WTC11 (cell line): ENCODE measurements around the gene ALKBH6. TPM values are rescaled to one million over a fixed set of nuclear protein-coding genes. Genes with fewer than 3 reads are reported as not detected.

Source experiments
- ATAC-seq: fragments of 200-7000 bp; cut with Tn5 transposase; 2 replicates; pipeline ENCODE4 v1.10.0; 2021; ENCODE audit warnings: mild to moderate bottlenecking, moderate library complexity
- CTCF ChIA-PET: fragments of 300-600 bp; sonication (Branson Sonifier 250); formaldehyde crosslinking; loops from one replicate; lab custom pipeline; 2021; ENCODE audit warnings: antibody characterized with exemption; lab: Charles Lee
- POLR2A ChIA-PET: fragments of 350-600 bp; sonication (Branson Sonifier 250); formaldehyde crosslinking; loops from one replicate; lab custom pipeline; 2021; ENCODE audit warnings: antibody characterized with exemption; lab: Charles Lee
- DNase-seq: peaks from one replicate; pipeline ENCODE4 v3.0.0; 2021; ENCODE audit warnings: low spot score
- H3K27ac Mint-ChIP-seq: 2 replicates; pipeline ENCODE4 v1.8.0; 2021; ENCODE audit warnings: mixed read lengths
- H3K27me3 Mint-ChIP-seq: 2 replicates; pipeline ENCODE4 v1.8.0; 2021; ENCODE audit warnings: low read depth, mild to moderate bottlenecking, moderate library complexity, mixed read lengths
- H3K36me3 Mint-ChIP-seq: 2 replicates; pipeline ENCODE4 v1.8.0; 2021; ENCODE audit warnings: mixed read lengths
- H3K4me1 Mint-ChIP-seq: 2 replicates; pipeline ENCODE4 v1.8.0; 2022; ENCODE audit warnings: mixed read lengths
- H3K4me3 Mint-ChIP-seq: 2 replicates; pipeline ENCODE4 v1.8.0; 2021; ENCODE audit warnings: mild to moderate bottlenecking, moderate library complexity, mixed read lengths
- H3K9me3 Mint-ChIP-seq: 2 replicates; pipeline ENCODE4 v1.8.0; 2021; ENCODE audit warnings: mixed read lengths
- ESRRA ChIP-seq: sonication (generic); formaldehyde crosslinking; IDR thresholded peaks from 2 replicates; pipeline ENCODE4 v1.8.1; 2022; ENCODE audit warnings: mild to moderate bottlenecking, missing genetic modification reagents, borderline replicate concordance
- FOXK1 ChIP-seq: sonication (generic); formaldehyde crosslinking; IDR thresholded peaks from 2 replicates; pipeline ENCODE4 v1.8.0; 2022; ENCODE audit warnings: mild to moderate bottlenecking, moderate library complexity, missing genetic modification reagents
- GABPB1 ChIP-seq: sonication (generic); formaldehyde crosslinking; IDR thresholded peaks from 2 replicates; pipeline ENCODE4 v1.8.1; 2023; ENCODE audit warnings: mild to moderate bottlenecking, missing genetic modification reagents
- GTF2I ChIP-seq: fragments of 250-450 bp; sonication (Bioruptor Pico); conservative IDR thresholded peaks from 2 replicates; pipeline ENCODE4 v1.4.0; 2021; ENCODE audit warnings: mild to moderate bottlenecking
- IRF2 ChIP-seq: sonication (generic); formaldehyde crosslinking; IDR thresholded peaks from 2 replicates; pipeline ENCODE4 v1.8.0; 2022; ENCODE audit warnings: low read depth, missing genetic modification reagents, borderline replicate concordance
- JUN ChIP-seq: sonication (generic); formaldehyde crosslinking; IDR thresholded peaks from 2 replicates; pipeline ENCODE4 v1.8.0; 2023; ENCODE audit warnings: mild to moderate bottlenecking, missing genetic modification reagents
- KAT7 ChIP-seq: sonication (generic); formaldehyde crosslinking; IDR thresholded peaks from 2 replicates; pipeline ENCODE4 v1.8.1; 2023; ENCODE audit warnings: missing genetic modification reagents, mild to moderate bottlenecking, borderline replicate concordance
- OVOL2 ChIP-seq: fragments of 250-450 bp; sonication (Bioruptor Pico); IDR thresholded peaks from 2 replicates; pipeline ENCODE4 v1.9.0; 2021; ENCODE audit warnings: mild to moderate bottlenecking, borderline replicate concordance
- PRRX2 ChIP-seq: fragments of 250-450 bp; sonication (Bioruptor Pico); IDR thresholded peaks from 2 replicates; pipeline ENCODE4 v1.8.0; 2021; ENCODE audit warnings: mild to moderate bottlenecking
- TP53 ChIP-seq: sonication (generic); formaldehyde crosslinking; IDR thresholded peaks from 2 replicates; pipeline ENCODE4 v1.8.1; 2023; ENCODE audit warnings: mild to moderate bottlenecking, missing genetic modification reagents
- ZBTB21 ChIP-seq: sonication (generic); formaldehyde crosslinking; IDR thresholded peaks from 2 replicates; pipeline ENCODE4 v1.8.1; 2023; ENCODE audit warnings: mild to moderate bottlenecking, missing genetic modification reagents, borderline replicate concordance
- ZNF138 ChIP-seq: sonication (generic); formaldehyde crosslinking; conservative IDR thresholded peaks from 2 replicates; pipeline ENCODE4 v1.8.1; 2022; ENCODE audit warnings: mild to moderate bottlenecking, moderate library complexity, missing genetic modification reagents
- ZNF263 ChIP-seq: sonication (generic); formaldehyde crosslinking; IDR thresholded peaks from 2 replicates; pipeline ENCODE4 v1.8.1; 2022; ENCODE audit warnings: low read depth, mild to moderate bottlenecking, moderate library complexity, missing genetic modification reagents
- ZNF416 ChIP-seq: fragments of 250-450 bp; sonication (Bioruptor Pico); IDR thresholded peaks from 2 replicates; pipeline ENCODE4 v1.9.0; 2021; ENCODE audit warnings: mild to moderate bottlenecking, inconsistent platforms
- total RNA-seq: library from RNA; stranded (reverse); gene quantifications from 3 replicates; pipeline ENCODE4 v1.2.3, GENCODE V29; 2021
- TF ChIP-seq, protein P1 (sequence below): sonication (generic); formaldehyde crosslinking; IDR thresholded peaks from 2 replicates; pipeline ENCODE4 v1.8.1; 2022; ENCODE audit warnings: missing genetic modification reagents, borderline replicate concordance
- TF ChIP-seq, protein P2 (sequence below): sonication (generic); formaldehyde crosslinking; IDR thresholded peaks from 2 replicates; pipeline ENCODE4 v1.8.0; 2022; ENCODE audit warnings: mild to moderate bottlenecking, missing genetic modification reagents
- TF ChIP-seq, protein P3 (sequence below): sonication (generic); formaldehyde crosslinking; conservative IDR thresholded peaks from 2 replicates; pipeline ENCODE4 v1.8.1; 2023; ENCODE audit warnings: mild to moderate bottlenecking, low read depth, missing genetic modification reagents, moderate library complexity
- TF ChIP-seq, protein P4 (sequence below): fragments of 250-450 bp; sonication (Bioruptor Pico); conservative IDR thresholded peaks from 2 replicates; pipeline ENCODE4 v1.9.0; 2021; ENCODE audit warnings: mild to moderate bottlenecking
- TF ChIP-seq, protein P5 (sequence below): sonication (generic); formaldehyde crosslinking; IDR thresholded peaks from 2 replicates; pipeline ENCODE4 v1.8.1; 2023; ENCODE audit warnings: mild to moderate bottlenecking, moderate library complexity, missing genetic modification reagents
- TF ChIP-seq, protein P6 (sequence below): fragments of 200-600 bp; IDR thresholded peaks from 2 replicates; pipeline ENCODE4 v1.8.0; 2022; ENCODE audit warnings: antibody characterized with exemption

Gene ALKBH6
- total RNA-seq, 1 experiment from 2014 or later, result 28.1 TPM

DNA sequence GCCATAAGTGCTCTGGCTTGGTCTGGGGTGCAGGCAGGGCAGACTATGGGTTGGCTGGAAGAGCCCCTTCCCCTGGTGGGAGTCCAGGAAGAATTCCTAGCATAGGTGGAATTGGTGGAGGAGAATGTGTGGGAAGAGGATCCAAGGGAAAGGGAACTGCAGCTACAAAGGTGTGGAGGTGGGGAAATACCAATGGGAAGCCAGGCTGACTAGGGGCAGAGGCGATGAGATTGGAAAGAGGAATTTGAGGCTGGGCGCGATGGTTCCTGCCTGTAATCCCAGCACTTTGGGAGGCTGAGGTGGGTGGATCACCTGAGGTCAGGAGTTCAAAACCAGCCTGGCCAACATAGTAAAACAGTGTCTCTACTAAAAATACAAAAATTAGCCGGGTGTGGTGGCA lies 23.9 kb downstream of the ALKBH6 start:
- H3K36me3 Mint-ChIP-seq, result no peaks in the 10 kb centered on the region
- H3K4me1 Mint-ChIP-seq, result peaks cover 5% of the 10 kb centered on the region; the same call in 1 of the 2 replicates
- ChIA-PET POLR2A (no interaction called here), CTCF (interaction anchor here (1.1 kb wide), 1 partner anchor 120 kb away, joined by 3 read pairs; no protein-coding TSS in a partner anchor)
- no peak for TF ChIP-seq ZNF416 (CRISPR knock-in tag)
- TF ChIP-seq FOXK1 (CRISPR knock-in tag), result no peak
- no peak for TF ChIP-seq ZNF263
- TF ChIP-seq, protein P1, sequence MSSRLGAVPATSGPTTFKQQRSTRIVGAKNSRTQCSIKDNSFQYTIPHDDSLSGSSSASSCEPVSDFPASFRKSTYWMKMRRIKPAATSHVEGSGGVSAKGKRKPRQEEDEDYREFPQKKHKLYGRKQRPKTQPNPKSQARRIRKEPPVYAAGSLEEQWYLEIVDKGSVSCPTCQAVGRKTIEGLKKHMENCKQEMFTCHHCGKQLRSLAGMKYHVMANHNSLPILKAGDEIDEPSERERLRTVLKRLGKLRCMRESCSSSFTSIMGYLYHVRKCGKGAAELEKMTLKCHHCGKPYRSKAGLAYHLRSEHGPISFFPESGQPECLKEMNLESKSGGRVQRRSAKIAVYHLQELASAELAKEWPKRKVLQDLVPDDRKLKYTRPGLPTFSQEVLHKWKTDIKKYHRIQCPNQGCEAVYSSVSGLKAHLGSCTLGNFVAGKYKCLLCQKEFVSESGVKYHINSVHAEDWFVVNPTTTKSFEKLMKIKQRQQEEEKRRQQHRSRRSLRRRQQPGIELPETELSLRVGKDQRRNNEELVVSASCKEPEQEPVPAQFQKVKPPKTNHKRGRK (CRISPR knock-in tag), result no peak
- TF ChIP-seq, protein P2, sequence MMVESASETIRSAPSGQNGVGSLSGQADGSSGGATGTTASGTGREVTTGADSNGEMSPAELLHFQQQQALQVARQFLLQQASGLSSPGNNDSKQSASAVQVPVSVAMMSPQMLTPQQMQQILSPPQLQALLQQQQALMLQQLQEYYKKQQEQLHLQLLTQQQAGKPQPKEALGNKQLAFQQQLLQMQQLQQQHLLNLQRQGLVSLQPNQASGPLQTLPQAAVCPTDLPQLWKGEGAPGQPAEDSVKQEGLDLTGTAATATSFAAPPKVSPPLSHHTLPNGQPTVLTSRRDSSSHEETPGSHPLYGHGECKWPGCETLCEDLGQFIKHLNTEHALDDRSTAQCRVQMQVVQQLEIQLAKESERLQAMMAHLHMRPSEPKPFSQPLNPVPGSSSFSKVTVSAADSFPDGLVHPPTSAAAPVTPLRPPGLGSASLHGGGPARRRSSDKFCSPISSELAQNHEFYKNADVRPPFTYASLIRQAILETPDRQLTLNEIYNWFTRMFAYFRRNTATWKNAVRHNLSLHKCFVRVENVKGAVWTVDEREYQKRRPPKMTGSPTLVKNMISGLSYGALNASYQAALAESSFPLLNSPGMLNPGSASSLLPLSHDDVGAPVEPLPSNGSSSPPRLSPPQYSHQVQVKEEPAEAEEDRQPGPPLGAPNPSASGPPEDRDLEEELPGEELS (CRISPR knock-in tag), result no peak
- no peak for TF ChIP-seq PRRX2 (CRISPR knock-in tag)
- no peak for TF ChIP-seq KAT7
- TF ChIP-seq ZNF138 (CRISPR knock-in tag), result no peak
- no peak for TF ChIP-seq GABPB1 (CRISPR knock-in tag)
- no peak for TF ChIP-seq OVOL2 (CRISPR knock-in tag)
- no peak for TF ChIP-seq IRF2
- TF ChIP-seq, protein P3, sequence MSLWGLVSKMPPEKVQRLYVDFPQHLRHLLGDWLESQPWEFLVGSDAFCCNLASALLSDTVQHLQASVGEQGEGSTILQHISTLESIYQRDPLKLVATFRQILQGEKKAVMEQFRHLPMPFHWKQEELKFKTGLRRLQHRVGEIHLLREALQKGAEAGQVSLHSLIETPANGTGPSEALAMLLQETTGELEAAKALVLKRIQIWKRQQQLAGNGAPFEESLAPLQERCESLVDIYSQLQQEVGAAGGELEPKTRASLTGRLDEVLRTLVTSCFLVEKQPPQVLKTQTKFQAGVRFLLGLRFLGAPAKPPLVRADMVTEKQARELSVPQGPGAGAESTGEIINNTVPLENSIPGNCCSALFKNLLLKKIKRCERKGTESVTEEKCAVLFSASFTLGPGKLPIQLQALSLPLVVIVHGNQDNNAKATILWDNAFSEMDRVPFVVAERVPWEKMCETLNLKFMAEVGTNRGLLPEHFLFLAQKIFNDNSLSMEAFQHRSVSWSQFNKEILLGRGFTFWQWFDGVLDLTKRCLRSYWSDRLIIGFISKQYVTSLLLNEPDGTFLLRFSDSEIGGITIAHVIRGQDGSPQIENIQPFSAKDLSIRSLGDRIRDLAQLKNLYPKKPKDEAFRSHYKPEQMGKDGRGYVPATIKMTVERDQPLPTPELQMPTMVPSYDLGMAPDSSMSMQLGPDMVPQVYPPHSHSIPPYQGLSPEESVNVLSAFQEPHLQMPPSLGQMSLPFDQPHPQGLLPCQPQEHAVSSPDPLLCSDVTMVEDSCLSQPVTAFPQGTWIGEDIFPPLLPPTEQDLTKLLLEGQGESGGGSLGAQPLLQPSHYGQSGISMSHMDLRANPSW, result no peak
- TF ChIP-seq GTF2I (CRISPR knock-in tag), result no peak
- TF ChIP-seq JUN, result no peak
- no peak for TF ChIP-seq ZBTB21 (CRISPR knock-in tag)
- TF ChIP-seq ESRRA, result no peak
- TF ChIP-seq, protein P4, sequence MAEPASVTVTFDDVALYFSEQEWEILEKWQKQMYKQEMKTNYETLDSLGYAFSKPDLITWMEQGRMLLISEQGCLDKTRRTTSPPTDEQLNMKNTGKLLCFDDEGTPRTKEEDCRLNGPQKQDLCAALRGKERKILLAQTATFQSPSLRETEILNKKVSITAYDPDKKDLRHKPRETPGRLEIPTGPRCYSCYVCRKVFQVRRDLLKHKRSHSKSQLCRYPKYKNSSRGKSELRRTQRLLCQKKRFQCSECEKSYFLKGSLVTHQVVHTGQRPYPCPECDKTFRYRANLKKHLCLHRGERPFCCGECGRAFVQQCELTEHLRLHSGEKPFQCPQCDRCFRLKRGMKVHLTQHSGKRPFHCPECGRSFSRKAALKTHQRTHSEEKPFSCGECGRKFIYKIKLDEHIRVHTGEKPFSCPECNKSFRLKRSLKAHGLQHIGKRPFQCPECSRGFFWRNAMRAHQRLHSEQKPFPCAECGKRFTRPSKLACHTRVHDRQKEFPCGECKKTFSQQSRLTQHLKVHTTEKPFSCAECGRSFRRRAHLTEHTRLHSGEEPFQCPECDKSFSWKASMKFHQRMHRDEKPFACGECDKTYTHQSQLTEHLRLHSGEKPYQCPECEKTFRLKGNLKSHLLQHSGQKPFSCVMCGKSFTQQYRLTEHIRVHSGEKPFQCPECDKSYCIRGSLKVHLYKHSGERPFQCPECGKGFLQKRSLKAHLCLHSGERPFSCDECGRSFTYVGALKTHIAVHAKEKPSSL (CRISPR knock-in tag), result no peak
- no peak for TF ChIP-seq TP53
- TF ChIP-seq, protein P5, sequence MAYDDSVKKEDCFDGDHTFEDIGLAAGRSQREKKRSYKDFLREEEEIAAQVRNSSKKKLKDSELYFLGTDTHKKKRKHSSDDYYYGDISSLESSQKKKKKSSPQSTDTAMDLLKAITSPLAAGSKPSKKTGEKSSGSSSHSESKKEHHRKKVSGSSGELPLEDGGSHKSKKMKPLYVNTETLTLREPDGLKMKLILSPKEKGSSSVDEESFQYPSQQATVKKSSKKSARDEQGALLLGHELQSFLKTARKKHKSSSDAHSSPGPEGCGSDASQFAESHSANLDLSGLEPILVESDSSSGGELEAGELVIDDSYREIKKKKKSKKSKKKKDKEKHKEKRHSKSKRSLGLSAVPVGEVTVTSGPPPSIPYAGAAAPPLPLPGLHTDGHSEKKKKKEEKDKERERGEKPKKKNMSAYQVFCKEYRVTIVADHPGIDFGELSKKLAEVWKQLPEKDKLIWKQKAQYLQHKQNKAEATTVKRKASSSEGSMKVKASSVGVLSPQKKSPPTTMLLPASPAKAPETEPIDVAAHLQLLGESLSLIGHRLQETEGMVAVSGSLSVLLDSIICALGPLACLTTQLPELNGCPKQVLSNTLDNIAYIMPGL, result no peak
- TF ChIP-seq, protein P6, sequence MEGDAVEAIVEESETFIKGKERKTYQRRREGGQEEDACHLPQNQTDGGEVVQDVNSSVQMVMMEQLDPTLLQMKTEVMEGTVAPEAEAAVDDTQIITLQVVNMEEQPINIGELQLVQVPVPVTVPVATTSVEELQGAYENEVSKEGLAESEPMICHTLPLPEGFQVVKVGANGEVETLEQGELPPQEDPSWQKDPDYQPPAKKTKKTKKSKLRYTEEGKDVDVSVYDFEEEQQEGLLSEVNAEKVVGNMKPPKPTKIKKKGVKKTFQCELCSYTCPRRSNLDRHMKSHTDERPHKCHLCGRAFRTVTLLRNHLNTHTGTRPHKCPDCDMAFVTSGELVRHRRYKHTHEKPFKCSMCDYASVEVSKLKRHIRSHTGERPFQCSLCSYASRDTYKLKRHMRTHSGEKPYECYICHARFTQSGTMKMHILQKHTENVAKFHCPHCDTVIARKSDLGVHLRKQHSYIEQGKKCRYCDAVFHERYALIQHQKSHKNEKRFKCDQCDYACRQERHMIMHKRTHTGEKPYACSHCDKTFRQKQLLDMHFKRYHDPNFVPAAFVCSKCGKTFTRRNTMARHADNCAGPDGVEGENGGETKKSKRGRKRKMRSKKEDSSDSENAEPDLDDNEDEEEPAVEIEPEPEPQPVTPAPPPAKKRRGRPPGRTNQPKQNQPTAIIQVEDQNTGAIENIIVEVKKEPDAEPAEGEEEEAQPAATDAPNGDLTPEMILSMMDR, result no peak
- DNase-seq (no peak), ATAC-seq (no peak)
- H3K4me3 Mint-ChIP-seq, result no peak overlapping the region
- H3K27me3 Mint-ChIP-seq, result peaks cover 44% of the 10 kb centered on the region
- H3K9me3 Mint-ChIP-seq, result peaks cover 5% of the 10 kb centered on the region; the same call in 1 of the 2 replicates
- no peak overlapping the region for H3K27ac Mint-ChIP-seq
